HepG2 (cell line): Measurements from ENCODE around the gene MAPK11. TPM values are rescaled to one million over a fixed set of nuclear protein-coding genes. Genes with fewer than 3 reads are reported as not detected.

Experiments
- AKAP8 ChIP-seq: sonication (generic); formaldehyde crosslinking; IDR thresholded peaks from 2 replicates; pipeline ENCODE4 v1.5.1; 2020; ENCODE audit warnings: mild to moderate bottlenecking, missing genetic modification reagents
- BHLHE40 ChIP-seq: IDR thresholded peaks from 2 replicates; pipeline ENCODE4 v1.6.1; 2011; ENCODE audit warnings: low read length, improper control_type of control experiment
- CEBPB ChIP-seq: IDR thresholded peaks from 2 replicates; pipeline ENCODE4 v1.6.1; 2011; ENCODE audit warnings: low read depth, low read length, improper control_type of control experiment, borderline replicate concordance
- CREB3 ChIP-seq: sonication (generic); formaldehyde crosslinking; IDR thresholded peaks from 2 replicates; pipeline ENCODE4 v1.5.0; 2020; ENCODE audit warnings: missing genetic modification reagents
- EZH2 ChIP-seq: conservative IDR thresholded peaks from 2 replicates; pipeline ENCODE4 v1.6.1; 2012; ENCODE audit warnings: mild to moderate bottlenecking, low read depth, low read length, moderate library complexity
- JUNB ChIP-seq: sonication (generic); formaldehyde crosslinking; IDR thresholded peaks from 2 replicates; pipeline ENCODE4 v1.8.0; 2022; ENCODE audit warnings: missing genetic modification reagents, mild to moderate bottlenecking, borderline replicate concordance
- PRPF4 ChIP-seq: fragments of 200-400 bp; formaldehyde crosslinking; IDR thresholded peaks from 2 replicates; pipeline ENCODE4 v1.6.1; 2016; ENCODE audit warnings: low read length, low read depth; ENCODE audit not compliant: poor library complexity, severe bottlenecking
- SMYD3 ChIP-seq: sonication (generic); formaldehyde crosslinking; IDR thresholded peaks from 2 replicates; pipeline ENCODE4 v1.8.1; 2023; ENCODE audit warnings: mild to moderate bottlenecking, missing genetic modification reagents
- SNAPC2 ChIP-seq: sonication (generic); formaldehyde crosslinking; IDR thresholded peaks from 2 replicates; pipeline ENCODE4 v1.8.1; 2022; ENCODE audit warnings: mild to moderate bottlenecking, missing genetic modification reagents
- TCF7 ChIP-seq: sonication (generic); IDR thresholded peaks from 2 replicates; pipeline ENCODE4 v1.6.1; 2016; ENCODE audit warnings: antibody characterized with exemption, low read depth
- ZBTB44 ChIP-seq: sonication (generic); formaldehyde crosslinking; IDR thresholded peaks from 2 replicates; pipeline ENCODE4 v1.4.0; 2020; ENCODE audit warnings: missing genetic modification reagents
- ZFY ChIP-seq: sonication (generic); formaldehyde crosslinking; IDR thresholded peaks from 2 replicates; pipeline ENCODE4 v1.4.0; 2020; ENCODE audit warnings: missing genetic modification reagents
- ZKSCAN1 ChIP-seq: fragments of 150-350 bp; IDR thresholded peaks from 2 replicates; pipeline ENCODE4 v1.6.1; 2014; ENCODE audit warnings: low read length
- ZNF205 ChIP-seq: IDR thresholded peaks from 2 replicates; pipeline ENCODE4 v1.6.1; 2018; ENCODE audit warnings: missing biosample characterization, missing genetic modification reagents
- ZNF224 ChIP-seq: sonication (generic); formaldehyde crosslinking; IDR thresholded peaks from 2 replicates; pipeline ENCODE4 v1.5.0; 2020; ENCODE audit warnings: mild to moderate bottlenecking, missing genetic modification reagents
- ZNF282 ChIP-seq: fragments of 450-650 bp; IDR thresholded peaks from 2 replicates; pipeline ENCODE4 v1.6.1; 2018; ENCODE audit not compliant: partially characterized antibody
- ZNF772 ChIP-seq: sonication (generic); formaldehyde crosslinking; IDR thresholded peaks from 2 replicates; pipeline ENCODE4 v1.5.0; 2020; ENCODE audit warnings: mild to moderate bottlenecking, missing genetic modification reagents
- ZNF780A ChIP-seq: sonication (generic); formaldehyde crosslinking; IDR thresholded peaks from 2 replicates; pipeline ENCODE4 v1.8.0; 2022; ENCODE audit warnings: mild to moderate bottlenecking, missing genetic modification reagents, moderate library complexity
- polyA plus RNA-seq, 8 experiments: library from polyadenylated mRNA; depleted of rRNA in 3 of 8; stranded (reverse) in 7 of 8; unstranded in 1 of 8; fragments of >200 nt; fragmentation: Illumina TruSeq in 4 of 8; extraction: Trizol in 4 of 8; gene quantifications; 2 replicates each; pipeline versions ENCODE4 v1.2.1 to v1.2.3, GENCODE V29; 2011 to 2016; ENCODE audit warnings: low read depth in 4 of 8, missing spikeins in 1 of 8, mixed read lengths in 1 of 8; ENCODE audit not compliant: insufficient read depth in 1 of 8
- total RNA-seq, 5 experiments: library from RNA; depleted of rRNA; stranded (reverse); fragments of >200 nt; fragmentation: Illumina TruSeq; extraction: Trizol; gene quantifications; 2 replicates each; pipeline ENCODE4 v1.2.3, GENCODE V29; 2016; ENCODE audit warnings: low read depth in 1 of 5
- TF ChIP-seq, protein P1 (sequence below): sonication (generic); formaldehyde crosslinking; IDR thresholded peaks from 2 replicates; pipeline ENCODE4 v1.5.1; 2020; ENCODE audit warnings: missing genetic modification reagents, mild to moderate bottlenecking, borderline replicate concordance
- TF ChIP-seq, protein P2 (sequence below): sonication (generic); formaldehyde crosslinking; IDR thresholded peaks from 2 replicates; pipeline ENCODE4 v1.4.0; 2020; ENCODE audit warnings: mild to moderate bottlenecking, missing genetic modification reagents, borderline replicate concordance

MAPK11 gene
- total and polyA plus RNA-seq, 2 of the 13 experiments (the other 11 are each of a cell fraction or from before 2014, with no cell fraction given): 0.15 to 0.17 TPM

- TF ChIP-seq ZKSCAN1 (no peak), EZH2 (no peak), PRPF4 (no peak), TCF7 (no peak), JUNB (CRISPR knock-in tag) (no peak), ZNF205 (no peak), ZNF282 (no peak), BHLHE40 (no peak), CREB3 (CRISPR knock-in tag) (no peak), AKAP8 (CRISPR knock-in tag) (no peak), SMYD3 (CRISPR knock-in tag) (no peak), ZFY (CRISPR knock-in tag) (peak; percentile 40; the same call in 1 of the 2 replicates), ZNF772 (CRISPR knock-in tag) (0 out of 2 replicates have a peak, but pooled peaks have one; percentile 15), SNAPC2 (CRISPR knock-in tag) (no peak), CEBPB (no peak), ZNF224 (CRISPR knock-in tag) (no peak), ZNF780A (CRISPR knock-in tag) (no peak), ZBTB44 (CRISPR knock-in tag) (no peak)
- TF ChIP-seq, protein P1, sequence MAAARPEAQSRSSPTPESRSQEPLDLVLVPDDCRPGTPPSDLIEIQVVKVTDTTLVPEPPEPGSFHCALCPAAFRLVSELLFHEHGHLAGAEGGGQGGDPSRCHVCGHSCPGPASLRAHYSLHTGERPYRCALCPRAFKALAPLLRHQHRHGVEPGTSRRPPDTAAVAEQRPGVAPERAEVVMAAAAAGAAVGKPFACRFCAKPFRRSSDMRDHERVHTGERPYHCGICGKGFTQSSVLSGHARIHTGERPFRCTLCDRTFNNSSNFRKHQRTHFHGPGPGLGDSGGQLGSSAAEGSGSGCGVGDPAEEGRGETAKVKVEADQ: no peak
- TF ChIP-seq, protein P2, sequence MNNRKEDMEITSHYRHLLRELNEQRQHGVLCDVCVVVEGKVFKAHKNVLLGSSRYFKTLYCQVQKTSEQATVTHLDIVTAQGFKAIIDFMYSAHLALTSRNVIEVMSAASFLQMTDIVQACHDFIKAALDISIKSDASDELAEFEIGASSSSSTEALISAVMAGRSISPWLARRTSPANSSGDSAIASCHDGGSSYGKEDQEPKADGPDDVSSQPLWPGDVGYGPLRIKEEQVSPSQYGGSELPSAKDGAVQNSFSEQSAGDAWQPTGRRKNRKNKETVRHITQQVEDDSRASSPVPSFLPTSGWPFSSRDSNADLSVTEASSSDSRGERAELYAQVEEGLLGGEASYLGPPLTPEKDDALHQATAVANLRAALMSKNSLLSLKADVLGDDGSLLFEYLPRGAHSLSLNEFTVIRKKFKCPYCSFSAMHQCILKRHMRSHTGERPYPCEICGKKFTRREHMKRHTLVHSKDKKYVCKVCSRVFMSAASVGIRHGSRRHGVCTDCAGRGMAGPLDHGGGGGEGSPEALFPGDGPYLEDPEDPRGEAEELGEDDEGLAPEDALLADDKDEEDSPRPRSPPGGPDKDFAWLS (CRISPR knock-in tag): 0 out of 2 replicates have a peak, but pooled peaks have one; percentile 14
Observed at GRCh38 chr22:50252082-50253045, 17.8 kb downstream of the MAPK11 start (continued).
